ENCODE results near the gene POLR2C. TPM values are rescaled to one million over a fixed set of nuclear protein-coding genes. Genes with fewer than 3 reads are reported as not detected.

The POLR2C gene
- total RNA-seq, 1 experiment from 2014 or later, result 69.4 TPM

- Mint-ChIP-seq H3K27me3 (ENCODE audit: unreplicated experiment) (no peaks in the 10 kb centered on the region), H3K9me3 (ENCODE audit: low read depth, unreplicated experiment) (no peaks in the 10 kb centered on the region), H3K4me1 (ENCODE audit: low read depth, unreplicated experiment) (no peaks in the 10 kb centered on the region), H3K4me3 (ENCODE audit: low read depth, unreplicated experiment) (no peak overlapping the region), H3K36me3 (ENCODE audit: insufficient read depth, unreplicated experiment) (no peaks in the 10 kb centered on the region), H3K27ac (ENCODE audit: unreplicated experiment) (no peak overlapping the region)
- no peak for TF ChIP-seq CTCF (IDR thresholded peaks at IDR 0.05; ENCODE audit: unreplicated experiment)
- BruUV-seq (replicated peaks), result no TSS peak
- no peak for DNase-seq
- CTCF ChIA-PET, result interaction anchor here (0.6 kb wide), 1 partner anchor 105 kb away, joined by 3 read pairs; no protein-coding TSS in a partner anchor
- intact Hi-C loops (cut with micrococcal nuclease; ENCODE audit: unreplicated experiment), result loop anchor here (10.0 kb wide), 1 partner anchor 432 kb away; no protein-coding TSS in a partner anchor
Observed at GRCh38 chr16:57516773-57517172, 54.3 kb downstream of the POLR2C start.

- no TSS peak for BruUV-seq (replicated peaks)
- DNase-seq, result no peak
- H3K9me3 Mint-ChIP-seq (ENCODE audit: low read depth, unreplicated experiment), result no peaks in the 10 kb centered on the region
- intact Hi-C loops (cut with micrococcal nuclease; ENCODE audit: unreplicated experiment), result loop anchor here (10.0 kb wide), 1 partner anchor 433 kb away; no protein-coding TSS in a partner anchor
- TF ChIP-seq CTCF (IDR thresholded peaks at IDR 0.05; ENCODE audit: unreplicated experiment), result no peak
- no peak overlapping the region for H3K4me3 Mint-ChIP-seq (ENCODE audit: low read depth, unreplicated experiment)
- H3K4me1 Mint-ChIP-seq (ENCODE audit: low read depth, unreplicated experiment), result no peaks in the 10 kb centered on the region
- H3K36me3 Mint-ChIP-seq (ENCODE audit: insufficient read depth, unreplicated experiment), result no peaks in the 10 kb centered on the region
- CTCF ChIA-PET, result interaction anchor here (0.7 kb wide), 1 partner anchor 56 kb away, joined by 3 read pairs; the partner anchor contains the start of gene POLR2C
- H3K27me3 Mint-ChIP-seq (ENCODE audit: unreplicated experiment), result no peaks in the 10 kb centered on the region
- no peak overlapping the region for H3K27ac Mint-ChIP-seq (ENCODE audit: unreplicated experiment)
Observed at GRCh38 chr16:57517397-57518367, 55.2 kb downstream of the POLR2C start.

- BruUV-seq (replicated peaks), result no TSS peak
- no peak overlapping the region for H3K4me3 Mint-ChIP-seq (ENCODE audit: low read depth, unreplicated experiment)
- H3K27me3 Mint-ChIP-seq (ENCODE audit: unreplicated experiment), result no peaks in the 10 kb centered on the region
- intact Hi-C loops (cut with micrococcal nuclease; ENCODE audit: unreplicated experiment), result loop anchor here (10.0 kb wide), 1 partner anchor 434 kb away; no protein-coding TSS in a partner anchor
- no peaks in the 10 kb centered on the region for H3K4me1 Mint-ChIP-seq (ENCODE audit: low read depth, unreplicated experiment)
- CTCF ChIA-PET, result interaction anchor here (1.6 kb wide), 1 partner anchor 56 kb away, joined by 10 read pairs; the partner anchor contains the start of gene POLR2C
- no peaks in the 10 kb centered on the region for H3K9me3 Mint-ChIP-seq (ENCODE audit: low read depth, unreplicated experiment)
- TF ChIP-seq CTCF (IDR thresholded peaks at IDR 0.05; ENCODE audit: unreplicated experiment), result no peak
- DNase-seq, result no peak
- peak overlapping the region; percentile 33 for H3K27ac Mint-ChIP-seq (ENCODE audit: unreplicated experiment)
- H3K36me3 Mint-ChIP-seq (ENCODE audit: insufficient read depth, unreplicated experiment), result no peaks in the 10 kb centered on the region
Observed at GRCh38 chr16:57518520-57518919, 56.0 kb downstream of the POLR2C start.

GRCh38 chr16:57518922-57519321 lies 56.4 kb downstream of the POLR2C start:
- H3K4me3 Mint-ChIP-seq (ENCODE audit: low read depth, unreplicated experiment), result no peak overlapping the region
- no peaks in the 10 kb centered on the region for H3K27me3 Mint-ChIP-seq (ENCODE audit: unreplicated experiment)
- CTCF ChIA-PET, result interaction anchor here (1.2 to 1.6 kb wide), 2 partner anchors 56 to 102 kb away, joined by 4 to 10 read pairs; partner anchors contain the start of gene POLR2C
- H3K4me1 Mint-ChIP-seq (ENCODE audit: low read depth, unreplicated experiment), result no peaks in the 10 kb centered on the region
- intact Hi-C loops (cut with micrococcal nuclease; ENCODE audit: unreplicated experiment), result loop anchor here (10.0 kb wide), 1 partner anchor 434 kb away; no protein-coding TSS in a partner anchor
- no peaks in the 10 kb centered on the region for H3K9me3 Mint-ChIP-seq (ENCODE audit: low read depth, unreplicated experiment)
- no peaks in the 10 kb centered on the region for H3K36me3 Mint-ChIP-seq (ENCODE audit: insufficient read depth, unreplicated experiment)
- no peak for TF ChIP-seq CTCF (IDR thresholded peaks at IDR 0.05; ENCODE audit: unreplicated experiment)
- BruUV-seq (replicated peaks), result no TSS peak
- H3K27ac Mint-ChIP-seq (ENCODE audit: unreplicated experiment), result peak overlapping the region; percentile 33
- DNase-seq, result no peak
